Eye (tissue), 1 donor: ENCODE data around the gene RNU1-4.
A peak's percentile ranks its signal among the peaks of the same experiment; 100 is the strongest.
"Not testable (repeated sequence)": the region's sequence is repeated elsewhere in the genome, so short reads cannot be mapped to it uniquely, and the experiment has no call there.

ENCODE experiments used
- DNase-seq: peaks from one replicate; pipeline ENCODE4 v3.0.0-alpha.2; 2015

The RNU1-4 gene

GRCh38 chr1:16770896-16771446 lies 30.7 kb downstream of the RNU1-4 start:
- not testable (repeated sequence) for DNase-seq

GRCh38 chr1:16772275-16773204 lies 32.2 kb downstream of the RNU1-4 start:
- DNase-seq, result peak; percentile 49

GRCh38 chr1:16773205-16773596 lies 32.9 kb downstream of the RNU1-4 start:
- DNase-seq, result not testable (repeated sequence)

GRCh38 chr1:16773723-16774122 lies 33.4 kb downstream of the RNU1-4 start:
- not testable (repeated sequence) for DNase-seq

GRCh38 chr1:16774773-16775172 lies 34.5 kb downstream of the RNU1-4 start:
- not testable (repeated sequence) for DNase-seq

- DNase-seq, result not testable (repeated sequence)
Observed at GRCh38 chr1:16775290-16775689, 35.0 kb downstream of the RNU1-4 start.

- not testable (repeated sequence) for DNase-seq
Observed at GRCh38 chr1:16776248-16776647, 35.9 kb downstream of the RNU1-4 start.

GRCh38 chr1:16776835-16777234 lies 36.5 kb downstream of the RNU1-4 start:
- DNase-seq, result not testable (repeated sequence)

GRCh38 chr1:16777821-16778220 lies 37.5 kb downstream of the RNU1-4 start:
- not testable (repeated sequence) for DNase-seq

GRCh38 chr1:16779525-16779924 lies 39.2 kb downstream of the RNU1-4 start:
- not testable (repeated sequence) for DNase-seq

GRCh38 chr1:16781033-16781432 lies 40.7 kb downstream of the RNU1-4 start:
- DNase-seq, result not testable (repeated sequence)

- DNase-seq, result not testable (repeated sequence)
Observed at GRCh38 chr1:16781625-16782024, 41.3 kb downstream of the RNU1-4 start.

GRCh38 chr1:16784955-16785354 lies 44.6 kb downstream of the RNU1-4 start:
- DNase-seq, result not testable (repeated sequence)

- peak; percentile 14 for DNase-seq
Observed at GRCh38 chr1:16786362-16786761, 46.0 kb downstream of the RNU1-4 start.

- DNase-seq, result not testable (repeated sequence)
Observed at GRCh38 chr1:16787175-16787574, 46.9 kb downstream of the RNU1-4 start.

- not testable (repeated sequence) for DNase-seq
Observed at GRCh38 chr1:16787711-16788110, 47.4 kb downstream of the RNU1-4 start.
